Caco-2 (cell line): Measurements from ENCODE around the gene DAB2IP. TPM values are rescaled to one million over a fixed set of nuclear protein-coding genes. Genes with fewer than 3 reads are reported as not detected.
A peak's percentile ranks its signal among the peaks of the same experiment; 100 is the strongest.

Experiments
- BruUV-seq: library from RNA; stranded (reverse); fragments of 400-500 nt; replicated peaks from 2 replicates; lab custom pipeline; 2021; lab: Mats Ljungman, UMichigan
- CTCF ChIA-PET: fragments of 300-600 bp; sonication (Branson Sonifier 250); formaldehyde crosslinking; loops from one replicate; lab custom pipeline; 2022; ENCODE audit warnings: antibody characterized with exemption; lab: Charles Lee
- POLR2A ChIA-PET: fragments of 300-600 bp; sonication (Branson Sonifier 250); formaldehyde crosslinking; loops from one replicate; lab custom pipeline; 2022; ENCODE audit warnings: antibody characterized with exemption; lab: Charles Lee
- DNase-seq, 2 experiments: peaks; one replicate each; pipeline versions ENCODE4 v3.0.0 to v3.0.0-alpha.2; 2020 to 2022
- H3K27me3 ChIP-seq: replicated peaks from 2 replicates; pipeline ENCODE4 v1.6.0; 2011; ENCODE audit warnings: low read length; ENCODE audit not compliant: control insufficient read depth, insufficient read depth
- H3K36me3 ChIP-seq: 2 replicates; pipeline ENCODE4 v1.5.1; 2011; ENCODE audit warnings: low read length; ENCODE audit not compliant: control insufficient read depth, insufficient read depth
- H3K4me1 ChIP-seq: fragments of 250-450 bp; sonication (Bioruptor Pico); 2 replicates; pipeline ENCODE4 v1.5.1; 2020; ENCODE audit warnings: mild to moderate bottlenecking
- H3K4me3 ChIP-seq: 2 replicates; pipeline ENCODE4 v1.5.1; 2011; ENCODE audit warnings: low read depth, mild to moderate bottlenecking, control low read depth, low read length
- H3K9me3 ChIP-seq: fragments of 250-450 bp; sonication (Bioruptor Pico); 2 replicates; pipeline ENCODE4 v1.5.1; 2020; ENCODE audit warnings: mild to moderate bottlenecking, moderate library complexity
- H3K27ac Mint-ChIP-seq: one replicate; pipeline ENCODE4 v1.8.0; 2022; ENCODE audit warnings: mixed read lengths; ENCODE audit not compliant: unreplicated experiment
- H3K27me3 Mint-ChIP-seq: one replicate; pipeline ENCODE4 v1.8.0; 2022; ENCODE audit warnings: mixed read lengths; ENCODE audit not compliant: insufficient read depth, unreplicated experiment
- H3K36me3 Mint-ChIP-seq: one replicate; pipeline ENCODE4 v1.8.0; 2022; ENCODE audit warnings: mild to moderate bottlenecking, mixed read lengths; ENCODE audit not compliant: insufficient read depth, unreplicated experiment
- H3K4me1 Mint-ChIP-seq: one replicate; pipeline ENCODE4 v1.8.0; 2022; ENCODE audit warnings: low read depth, mixed read lengths; ENCODE audit not compliant: unreplicated experiment
- H3K4me3 Mint-ChIP-seq: one replicate; pipeline ENCODE4 v1.8.0; 2022; ENCODE audit warnings: mild to moderate bottlenecking, moderate library complexity, mixed read lengths; ENCODE audit not compliant: unreplicated experiment
- H3K9me3 Mint-ChIP-seq: one replicate; pipeline ENCODE4 v1.8.0; 2022; ENCODE audit warnings: mixed read lengths; ENCODE audit not compliant: unreplicated experiment
- CTCF ChIP-seq, 2 experiments: fragments of 200-600 bp in 1 of 2; IDR thresholded peaks; 1 replicate in 1 of 2; 2 replicates in 1 of 2; pipeline versions ENCODE4 v1.5.1 to v1.8.0; 2011 to 2022; ENCODE audit warnings: antibody characterized with exemption in 1 of 2, control low read depth in 1 of 2, inconsistent platforms in 1 of 2, low read depth in 1 of 2, low read length in 1 of 2, mild to moderate bottlenecking in 1 of 2, moderate library complexity in 1 of 2; ENCODE audit not compliant: insufficient read depth in 1 of 2, severe bottlenecking in 1 of 2, unreplicated experiment in 1 of 2
- intact Hi-C: fragments of 100-400 bp; cut with micrococcal nuclease; formaldehyde crosslinking; loops from one replicate; pipeline ENCODE4 v1.10.0; 2022; ENCODE audit not compliant: unreplicated experiment
- total RNA-seq: library from RNA; stranded (reverse); gene quantifications from 2 replicates; pipeline ENCODE4 v1.2.3, GENCODE V29; 2022

Gene DAB2IP
- total RNA-seq, 1 experiment from 2014 or later = 26.0 TPM

- POLR2A ChIA-PET = no interaction called here
- peak in 1 of 2 experiments; percentile 38 for TF ChIP-seq CTCF (IDR thresholded peaks at IDR 0.05; ENCODE audit: insufficient read depth in 1 of 2, low read depth in 1 of 2, low read length in 1 of 2, severe bottlenecking in 1 of 2, unreplicated experiment in 1 of 2)
- intact Hi-C loops = no loop called here
Measured at GRCh38 chr9:121703014-121703734, 51.7 kb downstream of the DAB2IP start.

GRCh38 chr9:121704281-121704680, 52.8 kb downstream of the DAB2IP start:
- H3K36me3 ChIP-seq = no peaks in the 10 kb centered on the region
- Mint-ChIP-seq H3K27me3 (no peaks in the 10 kb centered on the region), H3K4me3 (no peak overlapping the region), H3K4me1 (no peaks in the 10 kb centered on the region), H3K9me3 (no peaks in the 10 kb centered on the region), H3K27ac (no peak overlapping the region), H3K36me3 (no peaks in the 10 kb centered on the region)
- H3K4me1 ChIP-seq = peaks cover 9% of the 10 kb centered on the region; the same call in 1 of the 2 replicates
- intact Hi-C loops = no loop called here
- no peaks in the 10 kb centered on the region for H3K27me3 ChIP-seq
- ChIA-PET POLR2A (no interaction called here), CTCF (no interaction called here)
- BruUV-seq = no TSS peak
- no peaks in the 10 kb centered on the region for H3K9me3 ChIP-seq
- DNase-seq = no peak
- TF ChIP-seq CTCF (IDR thresholded peaks at IDR 0.05; ENCODE audit: insufficient read depth in 1 of 2, low read depth in 1 of 2, low read length in 1 of 2, severe bottlenecking in 1 of 2, unreplicated experiment in 1 of 2) = no peak
- no peak overlapping the region for H3K4me3 ChIP-seq

More at GRCh38 chr9:121703014-121703734, 51.7 kb downstream of the DAB2IP start:
- no peak overlapping the region for H3K4me3 Mint-ChIP-seq
- H3K4me1 ChIP-seq = peaks cover 9% of the 10 kb centered on the region; the same call in 1 of the 2 replicates
- H3K27me3 ChIP-seq = no peaks in the 10 kb centered on the region
- no peak for DNase-seq
- H3K27me3 Mint-ChIP-seq = no peaks in the 10 kb centered on the region
- H3K4me1 Mint-ChIP-seq = no peaks in the 10 kb centered on the region
- H3K9me3 ChIP-seq = no peaks in the 10 kb centered on the region
- CTCF ChIA-PET = interaction anchor here (0.8 kb wide), 1 partner anchor 68 kb away, joined by 3 read pairs; no protein-coding TSS in a partner anchor
- H3K4me3 ChIP-seq = no peak overlapping the region
- no peaks in the 10 kb centered on the region for H3K36me3 Mint-ChIP-seq
- no peak overlapping the region for H3K27ac Mint-ChIP-seq
- BruUV-seq = no TSS peak
- H3K9me3 Mint-ChIP-seq = no peaks in the 10 kb centered on the region
- no peaks in the 10 kb centered on the region for H3K36me3 ChIP-seq

- H3K36me3 ChIP-seq = no peaks in the 10 kb centered on the region
- Mint-ChIP-seq H3K27me3 (no peaks in the 10 kb centered on the region), H3K9me3 (no peaks in the 10 kb centered on the region), H3K4me3 (no peak overlapping the region), H3K36me3 (no peaks in the 10 kb centered on the region), H3K4me1 (no peaks in the 10 kb centered on the region), H3K27ac (no peak overlapping the region)
- no TSS peak for BruUV-seq
- H3K4me3 ChIP-seq = no peak overlapping the region
- ChIA-PET CTCF (no interaction called here), POLR2A (no interaction called here)
- no peaks in the 10 kb centered on the region for H3K4me1 ChIP-seq
- DNase-seq = no peak
- TF ChIP-seq CTCF (IDR thresholded peaks at IDR 0.05; ENCODE audit: insufficient read depth in 1 of 2, low read depth in 1 of 2, low read length in 1 of 2, severe bottlenecking in 1 of 2, unreplicated experiment in 1 of 2) = no peak
- no peaks in the 10 kb centered on the region for H3K9me3 ChIP-seq
- no peaks in the 10 kb centered on the region for H3K27me3 ChIP-seq
- intact Hi-C loops = no loop called here
Measured at GRCh38 chr9:121706149-121706750, 54.8 kb downstream of the DAB2IP start.
